BLaER1 (cell line): ENCODE data around the gene MAN1C1.
"Not testable (repeated sequence)": the region's sequence is repeated elsewhere in the genome, so short reads cannot be mapped to it uniquely, and the experiment has no call there.

ENCODE experiments used
- H3K27ac ChIP-seq: shearing (Covaris generic); formaldehyde crosslinking; 2 replicates; pipeline ENCODE4 v1.8.1; 2022
- H3K27me3 ChIP-seq: shearing (Covaris generic); formaldehyde crosslinking; 2 replicates; pipeline ENCODE4 v1.8.1; 2022
- H3K36me3 ChIP-seq: shearing (Covaris generic); formaldehyde crosslinking; 2 replicates; pipeline ENCODE4 v1.8.1; 2022
- H3K4me1 ChIP-seq: shearing (Covaris generic); formaldehyde crosslinking; 2 replicates; pipeline ENCODE4 v1.8.1; 2022
- H3K4me2 ChIP-seq: shearing (Covaris generic); formaldehyde crosslinking; 2 replicates; pipeline ENCODE4 v1.8.1; 2022
- H3K4me3 ChIP-seq: shearing (Covaris generic); formaldehyde crosslinking; 2 replicates; pipeline ENCODE4 v1.8.1; 2022
- H3K9ac ChIP-seq: shearing (Covaris generic); formaldehyde crosslinking; 2 replicates; pipeline ENCODE4 v1.8.1; 2022
- H3K9me3 ChIP-seq: shearing (Covaris generic); formaldehyde crosslinking; 2 replicates; pipeline ENCODE4 v1.8.1; 2022
- H4K20me1 ChIP-seq: shearing (Covaris generic); formaldehyde crosslinking; 2 replicates; pipeline ENCODE4 v1.8.1; 2022
- Cebpa-rat ChIP-seq: shearing (Covaris generic); IDR thresholded peaks from 2 replicates; pipeline ENCODE4 v1.8.1; 2022

Gene MAN1C1

DNA sequence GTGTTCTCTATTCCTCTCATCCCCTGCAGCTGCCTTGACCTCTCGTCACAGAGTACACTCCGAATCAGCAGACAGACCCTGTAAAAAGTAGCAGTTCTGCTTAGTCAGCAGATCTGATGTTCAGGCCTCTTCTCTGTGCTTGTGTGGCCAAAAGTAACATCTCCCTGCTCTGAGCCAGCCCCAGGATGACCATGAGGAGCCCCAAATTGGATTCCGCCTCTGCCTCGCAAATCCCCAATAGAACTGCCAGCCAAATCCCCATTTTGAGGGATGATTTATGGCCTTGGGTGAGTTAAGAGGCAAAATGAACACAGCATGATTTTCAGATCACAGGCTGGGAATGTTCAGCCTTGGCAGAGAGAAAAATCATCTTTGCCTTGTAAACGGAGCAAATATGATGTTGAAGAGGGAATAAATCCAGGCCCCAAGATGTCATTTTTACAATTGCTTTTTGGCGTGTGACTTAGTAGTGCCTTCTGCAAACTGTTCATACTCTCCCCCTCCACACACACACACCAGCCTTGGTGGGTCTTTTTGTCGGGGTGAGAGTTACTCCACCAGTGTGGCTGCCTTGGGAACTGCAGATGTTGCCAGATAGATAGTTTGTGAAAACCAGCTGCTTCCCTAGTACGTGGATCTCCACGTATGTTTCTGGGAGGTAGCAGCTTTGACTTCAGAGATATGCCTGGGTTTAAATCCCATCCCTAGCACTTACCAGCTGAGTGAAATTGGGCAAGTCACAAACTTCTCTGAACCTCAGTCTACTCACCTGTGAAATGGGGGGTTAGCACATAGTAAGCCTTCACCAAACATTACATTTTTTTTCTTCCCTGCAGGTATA lies 77.8 kb downstream of the MAN1C1 start:
- Histone ChIP-seq H3K4me3 (no peak overlapping the region), H3K4me2 (no peak overlapping the region), H3K9me3 (no peaks in the 10 kb centered on the region), H4K20me1 (no peaks in the 10 kb centered on the region), H3K27ac (no peak overlapping the region), H3K36me3 (no peaks in the 10 kb centered on the region), H3K9ac (no peak overlapping the region), H3K27me3 (no peaks in the 10 kb centered on the region), H3K4me1 (peaks cover 14% of the 10 kb centered on the region)
- TF ChIP-seq Cebpa-rat = no peak

DNA sequence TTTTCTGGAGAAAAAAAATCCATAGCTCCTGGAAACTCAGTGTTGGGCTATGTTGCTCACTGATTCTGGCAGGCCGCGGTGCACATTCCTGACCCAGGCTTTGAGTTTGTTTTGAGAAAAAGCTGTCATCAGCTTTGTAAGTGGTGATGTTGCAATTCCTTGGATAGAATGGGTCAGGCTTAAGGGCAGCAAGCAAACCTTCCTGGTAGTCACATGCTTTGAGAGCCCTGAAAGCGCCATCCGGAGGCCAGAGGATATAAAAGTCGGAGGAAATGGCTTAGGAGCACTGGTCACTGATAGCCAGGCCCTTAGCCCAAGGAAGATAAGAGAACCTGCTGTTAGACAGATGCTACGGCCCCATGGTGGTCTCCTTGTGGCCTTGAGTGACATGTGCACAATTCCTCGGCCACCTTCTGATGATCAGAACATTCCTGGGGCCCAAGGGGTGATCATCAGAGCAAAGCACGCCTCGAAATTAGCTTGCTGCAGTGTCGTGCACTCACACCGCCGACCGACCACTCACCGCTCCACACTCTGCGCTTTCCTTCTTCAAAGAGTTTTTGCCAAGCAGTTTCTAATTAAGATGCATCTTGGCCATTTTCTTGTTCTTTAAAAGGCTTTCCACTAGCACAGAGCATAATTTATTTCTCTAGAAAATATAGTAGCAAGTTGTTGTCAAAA lies 78.6 kb downstream of the MAN1C1 start:
- Histone ChIP-seq H3K9ac (no peak overlapping the region), H3K36me3 (no peaks in the 10 kb centered on the region), H3K9me3 (no peaks in the 10 kb centered on the region), H4K20me1 (no peaks in the 10 kb centered on the region), H3K4me1 (peaks cover 6% of the 10 kb centered on the region), H3K4me2 (no peak overlapping the region), H3K4me3 (no peak overlapping the region), H3K27me3 (no peaks in the 10 kb centered on the region), H3K27ac (no peak overlapping the region)
- no peak for TF ChIP-seq Cebpa-rat

- Histone ChIP-seq H3K9me3 (no peaks in the 10 kb centered on the region), H3K27ac (no peak overlapping the region), H3K27me3 (no peaks in the 10 kb centered on the region), H3K36me3 (no peaks in the 10 kb centered on the region), H3K4me1 (0 out of 2 replicates have a peak, but pooled peaks cover under 1% of the 10 kb centered on the region), H3K9ac (no peak overlapping the region), H3K4me3 (no peak overlapping the region), H3K4me2 (no peak overlapping the region), H4K20me1 (no peaks in the 10 kb centered on the region)
- TF ChIP-seq Cebpa-rat = no peak
These were observed 79.2 kb downstream of the MAN1C1 start for GRCh38 chr1:25695771-25696311.

- not testable (repeated sequence) for H4K20me1 ChIP-seq, H3K27me3 ChIP-seq, H3K36me3 ChIP-seq, H3K27ac ChIP-seq, H3K4me2 ChIP-seq, H3K9me3 ChIP-seq, H3K9ac ChIP-seq, H3K4me3 ChIP-seq, H3K4me1 ChIP-seq
These were observed 80.1 kb downstream of the MAN1C1 start for GRCh38 chr1:25696643-25697042.

- H4K20me1 ChIP-seq = no peaks in the 10 kb centered on the region
- no peaks in the 10 kb centered on the region for H3K9me3 ChIP-seq
- no peak overlapping the region for H3K4me3 ChIP-seq
- H3K27ac ChIP-seq = no peak overlapping the region
- no peaks in the 10 kb centered on the region for H3K36me3 ChIP-seq
- no peaks in the 10 kb centered on the region for H3K27me3 ChIP-seq
- H3K4me1 ChIP-seq = no peaks in the 10 kb centered on the region
- no peak overlapping the region for H3K4me2 ChIP-seq
- no peak for TF ChIP-seq Cebpa-rat
- H3K9ac ChIP-seq = no peak overlapping the region
These were observed 81.0 kb downstream of the MAN1C1 start for GRCh38 chr1:25697435-25698217.

- Histone ChIP-seq H3K4me2 (no peak overlapping the region), H3K36me3 (no peaks in the 10 kb centered on the region), H3K4me1 (no peaks in the 10 kb centered on the region), H4K20me1 (no peaks in the 10 kb centered on the region), H3K27me3 (no peaks in the 10 kb centered on the region), H3K9ac (no peak overlapping the region), H3K4me3 (no peak overlapping the region), H3K9me3 (no peaks in the 10 kb centered on the region), H3K27ac (no peak overlapping the region)
- no peak for TF ChIP-seq Cebpa-rat
These were observed 81.7 kb downstream of the MAN1C1 start for GRCh38 chr1:25698252-25698651.

DNA sequence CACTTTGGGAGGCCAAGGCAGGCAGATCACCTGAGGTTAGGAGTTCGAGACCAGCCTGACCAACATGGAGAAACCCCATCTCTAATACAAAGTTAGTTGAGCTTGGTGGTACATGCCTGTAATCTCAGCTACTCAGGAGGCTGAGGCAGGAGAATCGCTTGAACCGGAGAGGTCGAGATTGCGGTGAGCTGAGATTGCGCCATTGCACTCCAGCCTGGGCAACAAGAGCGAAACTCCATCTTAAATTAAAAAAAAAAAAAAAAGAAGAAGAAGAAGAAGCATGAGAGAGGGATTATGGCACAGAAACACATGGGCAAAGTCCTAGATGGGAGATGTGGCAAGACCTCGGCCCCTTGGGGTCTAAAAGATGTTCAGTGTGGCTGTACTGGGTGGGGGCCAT lies 82.5 kb downstream of the MAN1C1 start:
- H3K27me3 ChIP-seq, H3K36me3 ChIP-seq, H4K20me1 ChIP-seq, H3K4me1 ChIP-seq, H3K27ac ChIP-seq, H3K4me2 ChIP-seq, H3K9ac ChIP-seq, H3K9me3 ChIP-seq, H3K4me3 ChIP-seq: not testable (repeated sequence)

DNA sequence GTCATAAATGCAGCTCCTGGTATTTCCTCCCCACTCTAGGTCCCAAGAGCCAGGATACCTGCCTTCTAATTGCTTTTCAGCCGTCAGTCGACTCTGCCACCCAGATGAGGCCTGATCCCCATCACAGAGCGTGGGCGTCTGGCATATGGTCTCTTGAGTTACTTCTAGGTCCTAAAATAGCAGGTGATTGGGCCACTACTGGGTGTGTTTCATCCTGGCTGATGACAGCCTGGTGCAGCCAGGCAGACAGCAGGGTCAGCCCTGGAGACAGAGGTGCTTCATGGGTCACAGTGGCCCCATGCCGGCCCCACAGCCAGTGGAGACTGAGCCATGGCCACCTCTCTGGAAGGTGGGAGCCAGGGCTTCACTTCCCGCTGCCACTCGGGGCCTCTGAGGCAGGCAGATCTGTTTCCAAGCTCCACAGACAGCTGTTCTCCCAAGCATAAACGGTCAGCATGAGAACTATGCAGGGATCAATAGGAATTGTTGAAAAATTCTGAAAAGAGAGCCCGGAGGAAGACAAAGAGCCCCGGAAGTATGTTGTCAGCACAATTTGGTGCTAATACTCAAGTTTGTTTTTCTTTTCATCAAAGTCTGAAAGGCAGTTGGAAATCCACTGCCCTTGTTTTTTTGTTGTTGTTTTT lies 83.0 kb downstream of the MAN1C1 start:
- Histone ChIP-seq H3K36me3 (no peaks in the 10 kb centered on the region), H3K9me3 (no peaks in the 10 kb centered on the region), H3K27ac (no peak overlapping the region), H3K27me3 (no peaks in the 10 kb centered on the region), H3K9ac (no peak overlapping the region), H3K4me2 (no peak overlapping the region), H3K4me1 (peaks cover 13% of the 10 kb centered on the region), H4K20me1 (no peaks in the 10 kb centered on the region), H3K4me3 (no peak overlapping the region)
- TF ChIP-seq Cebpa-rat = no peak

- H3K9ac ChIP-seq = no peak overlapping the region
- H3K4me2 ChIP-seq = no peak overlapping the region
These were observed 83.5 kb downstream of the MAN1C1 start for GRCh38 chr1:25700144-25700523.

More at GRCh38 chr1:25700144-25700523, 83.5 kb downstream of the MAN1C1 start:
- peaks cover 15% of the 10 kb centered on the region for H3K4me1 ChIP-seq
- H3K9me3 ChIP-seq = no peaks in the 10 kb centered on the region
- no peaks in the 10 kb centered on the region for H4K20me1 ChIP-seq
- no peak overlapping the region for H3K4me3 ChIP-seq
- H3K27ac ChIP-seq = no peak overlapping the region
- H3K36me3 ChIP-seq = no peaks in the 10 kb centered on the region
- H3K27me3 ChIP-seq = no peaks in the 10 kb centered on the region
- TF ChIP-seq Cebpa-rat = no peak
